Gastroesophageal sphincter (tissue), 4 donors: ENCODE data around the gene INO80E. TPM values are rescaled to one million over a fixed set of nuclear protein-coding genes. Genes with fewer than 3 reads are reported as not detected.
"Not testable (repeated sequence)": the region's sequence is repeated elsewhere in the genome, so short reads cannot be mapped to it uniquely, and the experiment has no call there.

Source experiments
- ATAC-seq: fragments of 150-250 bp; one replicate; pipeline ENCODE4 v1.9.1; 2016; ENCODE audit warnings: mild to moderate bottlenecking, moderate library complexity
- H3K27ac ChIP-seq, 4 donors: fragments of 200-600 bp; sonication (generic) in 3 of 4; 1 replicate in 3 of 4; 2 replicates in 1 of 4; pipeline ENCODE4 v1.5.1; 2016 to 2019
- H3K27me3 ChIP-seq: fragments of 200-600 bp; sonication (generic); one replicate; pipeline ENCODE4 v1.5.1; 2019
- H3K36me3 ChIP-seq, 2 donors: fragments of 200-600 bp; sonication (generic); one replicate each; pipeline ENCODE4 v1.5.1; 2019; ENCODE audit warnings: control low read depth in 1 of 2
- H3K4me1 ChIP-seq, 3 donors: fragments of 200-600 bp; sonication (generic); 1 replicate in 2 of 3; 2 replicates in 1 of 3; pipeline ENCODE4 v1.5.1; 2016 to 2019; ENCODE audit warnings: control low read depth in 2 of 3
- H3K4me3 ChIP-seq, 2 donors: fragments of 200-600 bp; sonication (generic); one replicate each; pipeline ENCODE4 v1.5.1; 2019; ENCODE audit warnings: mild to moderate bottlenecking in 1 of 2, moderate library complexity in 1 of 2
- H3K9me3 ChIP-seq, 3 donors: fragments of 200-600 bp; sonication (generic); one replicate each; pipeline ENCODE4 v1.5.1; 2017 to 2019; ENCODE audit warnings: control low read depth in 2 of 3
- CTCF ChIP-seq, 4 experiments: fragments of 200-600 bp in 2 of 4; fragments of 450-650 bp in 2 of 4; sonication (generic) in 1 of 4; IDR thresholded peaks; one replicate each; pipeline ENCODE4 v1.5.1; 2017 to 2019; ENCODE audit warnings: antibody characterized with exemption in 4 of 4, mild to moderate bottlenecking in 2 of 4, moderate library complexity in 2 of 4
- EP300 ChIP-seq: sonication (generic); formaldehyde crosslinking; IDR thresholded peaks from one replicate; pipeline ENCODE4 v1.6.1; 2017; ENCODE audit warnings: antibody characterized with exemption, mild to moderate bottlenecking
- POLR2A ChIP-seq, 2 donors: fragments of 450-650 bp; IDR thresholded peaks; one replicate each; pipeline ENCODE4 v1.6.1; 2017; ENCODE audit warnings: antibody characterized with exemption in 2 of 2, mild to moderate bottlenecking in 2 of 2, moderate library complexity in 1 of 2
- POLR2AphosphoS5 ChIP-seq: sonication (generic); formaldehyde crosslinking; IDR thresholded peaks from one replicate; pipeline ENCODE4 v1.6.1; 2017; ENCODE audit warnings: antibody characterized with exemption
- WGBS, 2 donors: methylation state at CpG; one replicate each; pipeline ENCODE4 v1.1.5; 2018; ENCODE audit warnings: low coverage in 1 of 2; 5-methylcytosine and 5-hydroxymethylcytosine counted together
- total RNA-seq, 4 donors: library from RNA; depleted of rRNA; stranded (reverse); fragments of >200 nt; gene quantifications; one replicate each; pipeline ENCODE4 v1.1.0, GENCODE V29; 2016

The INO80E gene
- total RNA-seq, 4 donors from 2014 or later: 40.9 to 82.2 (median 74.4) TPM

DNA sequence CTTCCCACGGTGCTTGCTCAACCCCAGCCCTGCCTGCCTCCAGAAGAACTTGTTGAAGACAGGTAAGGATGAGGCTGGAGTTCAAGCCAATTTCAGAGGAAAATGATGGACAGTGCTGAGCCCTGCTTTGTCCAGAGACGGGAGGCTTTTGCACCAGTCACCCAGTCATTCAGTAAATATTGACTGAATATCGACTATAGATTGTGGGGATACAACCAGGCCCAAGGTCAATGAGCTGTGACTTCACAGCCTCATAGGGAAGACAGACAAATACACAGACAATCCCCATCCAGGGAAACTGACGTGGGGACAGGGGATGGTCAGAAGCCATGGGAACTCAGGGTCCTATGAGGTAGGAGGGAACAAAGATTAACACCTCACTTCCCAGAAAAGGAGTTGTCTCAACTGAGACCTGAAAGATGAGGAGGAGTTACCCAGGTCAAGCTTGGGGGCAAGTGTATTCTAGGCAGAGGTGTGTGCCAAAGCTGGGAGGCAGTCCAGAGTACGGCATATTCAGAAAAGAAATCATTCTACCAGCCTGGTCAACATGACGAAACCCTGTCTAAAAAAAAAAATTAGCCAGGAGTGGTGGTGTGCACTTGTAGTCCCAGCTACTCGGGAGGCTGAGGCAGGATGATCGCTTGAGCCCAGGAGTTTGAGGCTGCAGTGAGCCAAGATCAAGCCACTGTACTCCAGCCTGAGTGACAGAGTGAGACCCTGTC lies 20.7 kb downstream of the INO80E start:
- Histone ChIP-seq H3K27me3 (peaks cover 12% of the 10 kb centered on the region), H3K36me3 (no peaks in the 10 kb centered on the region), H3K4me1 (peaks cover 0 to 14% (median 4%) of the 10 kb centered on the region in 3 donors), H3K4me3 (no peak overlapping the region), H3K27ac (no peak overlapping the region), H3K9me3 (no peaks in the 10 kb centered on the region)
- TF ChIP-seq POLR2AphosphoS5: no peak
- WGBS, 2 donors: 63 to 80% methylated on average over 5 to 7 of the region's 8 CpGs
- ATAC-seq: no peak

DNA sequence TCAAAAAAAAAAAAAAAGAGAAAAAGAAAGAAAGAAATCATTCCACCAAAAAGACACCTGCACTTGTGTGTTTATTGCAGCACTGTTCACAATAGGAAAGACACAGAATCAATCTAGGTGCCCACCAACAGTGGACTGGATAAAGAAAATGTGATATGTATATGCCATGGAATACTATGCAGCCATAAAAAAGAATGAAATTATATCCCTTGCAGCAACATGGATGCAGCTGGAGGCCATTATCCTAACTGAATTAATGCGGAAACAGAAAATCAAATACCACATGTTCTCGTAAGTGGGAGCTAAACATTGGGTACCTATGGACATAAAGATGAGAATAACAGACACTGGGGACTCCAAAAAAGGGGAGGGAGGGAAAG lies 21.2 kb downstream of the INO80E start:
- H3K4me1 ChIP-seq: peaks cover 0 to 14% (median 4%) of the 10 kb centered on the region in 3 donors
- no peak overlapping the region for H3K27ac ChIP-seq
- no peaks in the 10 kb centered on the region for H3K9me3 ChIP-seq
- peaks cover 6% of the 10 kb centered on the region for H3K27me3 ChIP-seq
- no peaks in the 10 kb centered on the region for H3K36me3 ChIP-seq
- 91 to 100% methylated on average over 2 of the region's 2 CpGs for WGBS, 2 donors
- ATAC-seq: no peak
- TF ChIP-seq POLR2AphosphoS5: no peak
- no peak for TF ChIP-seq EP300
- no peak for TF ChIP-seq POLR2A (IDR thresholded peaks at IDR 0.05)
- no peak for TF ChIP-seq CTCF (IDR thresholded peaks at IDR 0.05)
- no peak overlapping the region for H3K4me3 ChIP-seq

DNA sequence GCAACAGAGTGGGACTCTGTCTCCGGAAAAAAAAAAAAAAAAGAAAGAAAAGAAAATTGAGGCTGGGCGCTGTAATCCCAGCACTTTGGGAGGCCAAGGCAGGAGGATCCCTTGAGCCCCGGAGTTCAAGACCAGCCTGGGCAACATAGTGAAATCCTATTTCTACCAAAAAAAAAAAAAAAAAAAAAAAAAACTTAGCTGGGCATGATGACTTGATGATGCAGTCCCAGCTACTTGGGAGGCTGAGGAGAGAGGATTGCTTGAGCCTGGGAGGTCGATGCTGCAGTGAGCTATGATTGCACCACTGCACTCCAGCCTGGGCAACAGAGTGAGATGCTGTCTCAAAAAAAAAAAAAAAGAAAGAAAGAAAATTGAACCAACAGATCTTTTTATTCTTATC lies 21.9 kb downstream of the INO80E start:
- H3K27me3 ChIP-seq, H3K4me3 ChIP-seq, H3K27ac ChIP-seq, ATAC-seq, H3K36me3 ChIP-seq, H3K9me3 ChIP-seq: not testable (repeated sequence)
- peaks cover 0 to 14% (median 4%) of the 10 kb centered on the region in 3 donors for H3K4me1 ChIP-seq
- WGBS, 2 donors: 70 to 88% methylated on average over 2 to 3 of the region's 4 CpGs

GRCh38 chr16:30018731-30019158 lies 22.7 kb downstream of the INO80E start:
- Histone ChIP-seq H3K4me3 (no peak overlapping the region), H3K4me1 (peaks cover 0 to 14% (median 4%) of the 10 kb centered on the region in 3 donors), H3K27me3 (no peaks in the 10 kb centered on the region), H3K9me3 (no peaks in the 10 kb centered on the region), H3K36me3 (no peaks in the 10 kb centered on the region), H3K27ac (no peak overlapping the region)
- TF ChIP-seq EP300 (no peak), POLR2AphosphoS5 (no peak), CTCF (IDR thresholded peaks at IDR 0.05) (no peak), POLR2A (IDR thresholded peaks at IDR 0.05) (no peak)
- no peak for ATAC-seq
- 66 to 89% methylated on average over 3 to 4 of the region's 4 CpGs for WGBS, 2 donors

DNA sequence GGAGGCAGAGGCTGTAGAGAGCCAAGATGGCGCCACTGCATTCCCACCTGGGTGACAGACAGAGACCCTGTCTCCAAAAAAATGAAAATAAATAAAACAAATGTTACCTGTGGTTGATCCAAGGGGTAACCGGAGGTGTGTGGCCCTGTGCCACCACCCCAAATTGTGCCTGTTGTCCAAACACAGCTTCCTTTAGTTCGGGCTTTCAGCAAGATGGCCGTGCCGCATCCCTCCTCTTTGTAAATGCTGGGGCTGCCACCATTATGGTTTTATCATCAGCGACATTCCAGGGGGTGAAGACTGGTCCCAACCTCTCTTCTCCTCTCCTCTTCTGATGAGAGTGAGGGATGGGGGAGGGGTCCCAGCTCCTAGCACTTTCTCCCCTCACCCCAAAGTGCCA lies 26.8 kb downstream of the INO80E start, which contains the start of gene C16orf92:
C16orf92 (plus strand) TSS at position 312 of the 400 bp plus-strand sequence. CDS start 143 bp downstream, outside the sequence.
- Histone ChIP-seq H3K4me3 (no peak within 1 kb of the TSS), H3K4me1 (peaks cover 0 to 14% (median 4%) of the 10 kb centered on the region in 3 donors), H3K27ac (no peak within 1 kb of the TSS), H3K27me3 (peaks cover 38% of the 10 kb centered on the region), H3K9me3 (no peaks in the 10 kb centered on the region), H3K36me3 (no peaks in the 10 kb centered on the region)
- 71 to 84% methylated on average over 1 to 6 of the region's 6 CpGs for WGBS, 2 donors
- TF ChIP-seq POLR2A (IDR thresholded peaks at IDR 0.05): no peak
- TF ChIP-seq POLR2AphosphoS5: no peak
- no peak for TF ChIP-seq CTCF (IDR thresholded peaks at IDR 0.05)
- TF ChIP-seq EP300: no peak
- ATAC-seq: no peak

DNA sequence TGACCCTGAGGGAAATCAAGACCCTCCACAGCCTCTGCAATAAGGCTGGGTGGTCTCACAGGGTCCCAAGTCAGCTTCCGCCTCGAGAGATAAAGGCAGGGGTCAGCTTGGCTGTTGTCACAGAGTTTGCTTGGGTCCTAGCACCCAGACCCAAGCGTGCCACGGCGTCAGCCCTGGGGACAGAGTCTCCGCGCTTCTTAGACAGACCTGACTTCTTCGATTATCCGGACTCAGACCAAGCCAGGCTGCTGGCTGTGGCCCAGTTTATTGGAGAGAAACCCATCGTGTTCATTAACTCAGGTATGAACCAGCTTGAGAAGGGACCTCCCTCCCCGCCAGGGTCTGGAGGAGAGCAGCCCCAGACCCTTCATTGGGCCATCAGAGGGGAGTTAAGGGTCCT lies 27.5 kb downstream of the INO80E start:
- Histone ChIP-seq H3K9me3 (no peaks in the 10 kb centered on the region), H3K36me3 (no peaks in the 10 kb centered on the region), H3K4me1 (peaks cover 0 to 14% (median 4%) of the 10 kb centered on the region in 3 donors), H3K4me3 (no peak overlapping the region), H3K27me3 (peaks cover 45% of the 10 kb centered on the region), H3K27ac (no peak overlapping the region)
- 80% methylated on average over 5 of the region's 11 CpGs; no CpG with 5 or more reads in 1 of the 2 donors for WGBS, 2 donors
- no peak for ATAC-seq
- TF ChIP-seq CTCF (IDR thresholded peaks at IDR 0.05) (no peak), POLR2A (IDR thresholded peaks at IDR 0.05) (no peak), EP300 (no peak), POLR2AphosphoS5 (no peak)
